HepG2 (cell line): ENCODE measurements around the gene ALCAM. TPM values are rescaled to one million over a fixed set of nuclear protein-coding genes. Genes with fewer than 3 reads are reported as not detected.

Source experiments
- ATAC-seq: fragments of 200-7000 bp; cut with Tn5 transposase; 3 replicates; pipeline ENCODE4 v1.9.1; 2020; ENCODE audit warnings: mild to moderate bottlenecking, moderate library complexity
- BruUV-seq: library from RNA; stranded (reverse); fragments of 400-500 nt; replicated peaks from 2 replicates; lab custom pipeline; 2021; lab: Mats Ljungman, UMichigan
- CTCF ChIA-PET: fragments of 300-600 bp; formaldehyde crosslinking; extraction: SDS; loops from one replicate; lab custom pipeline; 2021; ENCODE audit warnings: low total read pairs, inconsistent platforms, low intra/inter-chr PET ratio; lab: Yijun Ruan, JAX
- POLR2A ChIA-PET: fragments of 350-600 bp; sonication (Branson Sonifier 250); formaldehyde crosslinking; loops from one replicate; lab custom pipeline; 2020; ENCODE audit warnings: antibody characterized with exemption, inconsistent platforms; lab: Yijun Ruan, JAX
- DNase-seq: peaks from one replicate; pipeline ENCODE4 v3.0.0-alpha.2; 2015; ENCODE audit warnings: low spot score
- FAIRE-seq: peaks from 3 replicates; lab custom pipeline; 2011; peaks lifted over from hg19 to GRCh38; lab: Jason Lieb, UNC
- H2AFZ ChIP-seq: one replicate; pipeline ENCODE4 v1.6.1; 2011; ENCODE audit warnings: low read length, inconsistent platforms
- H3K27ac ChIP-seq: fragments of 300-600 bp; 3 replicates; pipeline ENCODE4 v1.8.0; 2011; ENCODE audit warnings: mixed run types, mild to moderate bottlenecking, mixed read lengths, low read length, inconsistent platforms; ENCODE audit not compliant: insufficient read depth; ENCODE audit errors: extremely low read length
- H3K27me3 ChIP-seq, 2 experiments: fragments of 200-600 bp in 1 of 2; 2 replicates in 1 of 2; 3 replicates in 1 of 2; pipeline versions ENCODE4 v1.6.0 to v1.8.0; 2011; ENCODE audit warnings: low read length in 2 of 2, mild to moderate bottlenecking in 2 of 2, moderate library complexity in 2 of 2, inconsistent platforms in 1 of 2; ENCODE audit not compliant: insufficient read depth in 2 of 2, control insufficient read depth in 1 of 2
- H3K36me3 ChIP-seq, 2 experiments: fragments of 200-600 bp in 1 of 2; replicated peaks in 1 of 2; 2 replicates in 1 of 2; 3 replicates in 1 of 2; pipeline versions ENCODE4 v1.5.1 to v1.8.0; 2011; ENCODE audit warnings: low read length in 2 of 2, inconsistent platforms in 1 of 2; ENCODE audit not compliant: insufficient read depth in 2 of 2, control insufficient read depth in 1 of 2
- H3K4me1 ChIP-seq: 2 replicates; pipeline ENCODE4 v1.5.1; 2012; ENCODE audit warnings: low read length, inconsistent platforms; ENCODE audit not compliant: insufficient read depth
- H3K4me2 ChIP-seq: 2 replicates; pipeline ENCODE4 v1.6.0; 2011; ENCODE audit warnings: low read depth, low read length, inconsistent platforms
- H3K4me3 ChIP-seq, 3 experiments: fragments of 200-600 bp in 1 of 3; sonication (generic), shearing (Covaris generic) in 1 of 3; replicated peaks in 1 of 3; 2 replicates each; pipeline ENCODE4 v1.5.1; 2011 to 2016; ENCODE audit warnings: low read length in 3 of 3, inconsistent platforms in 2 of 3, low read depth in 2 of 3, mild to moderate bottlenecking in 2 of 3, control low read depth in 1 of 3, mixed read lengths in 1 of 3; ENCODE audit not compliant: insufficient read depth in 1 of 3
- H3K79me2 ChIP-seq: one replicate; pipeline ENCODE4 v1.6.1; 2011; ENCODE audit warnings: low read length, inconsistent platforms; ENCODE audit not compliant: insufficient read depth
- H3K9ac ChIP-seq: 2 replicates; pipeline ENCODE4 v1.6.0; 2011; ENCODE audit warnings: mild to moderate bottlenecking, low read depth, low read length, inconsistent platforms; ENCODE audit not compliant: insufficient read depth
- H3K9me3 ChIP-seq: 2 replicates; pipeline ENCODE4 v1.5.1; 2012; ENCODE audit warnings: mild to moderate bottlenecking, low read length
- H4K20me1 ChIP-seq: 2 replicates; pipeline ENCODE4 v1.6.0; 2011; ENCODE audit warnings: inconsistent platforms, mild to moderate bottlenecking, low read length, moderate library complexity; ENCODE audit not compliant: insufficient read depth
- ESRRA ChIP-seq: sonication (generic); formaldehyde crosslinking; IDR thresholded peaks from 2 replicates; pipeline ENCODE4 v1.5.1; 2020; ENCODE audit warnings: mild to moderate bottlenecking, low read depth, missing genetic modification reagents
- GATAD1 ChIP-seq: IDR thresholded peaks from 2 replicates; pipeline ENCODE4 v1.6.1; 2016; ENCODE audit warnings: missing genetic modification reagents, missing compliant biosample characterization
- PHF5A ChIP-seq: IDR thresholded peaks from one replicate; pipeline ENCODE4 v1.6.1; 2018; ENCODE audit warnings: low read depth, missing genetic modification reagents; ENCODE audit not compliant: unreplicated experiment
- POGZ ChIP-seq: sonication (generic); formaldehyde crosslinking; IDR thresholded peaks from 2 replicates; pipeline ENCODE4 v1.4.0; 2020; ENCODE audit warnings: mild to moderate bottlenecking, missing genetic modification reagents
- RBAK ChIP-seq: sonication (generic); formaldehyde crosslinking; IDR thresholded peaks from 2 replicates; pipeline ENCODE4 v1.5.1; 2020; ENCODE audit warnings: mild to moderate bottlenecking, missing genetic modification reagents
- RFX3 ChIP-seq: IDR thresholded peaks from 2 replicates; pipeline ENCODE4 v1.6.1; 2016; ENCODE audit warnings: missing biosample characterization, missing genetic modification reagents
- SKI ChIP-seq: fragments of 450-650 bp; IDR thresholded peaks from one replicate; pipeline ENCODE4 v1.6.1; 2018; ENCODE audit warnings: mild to moderate bottlenecking; ENCODE audit not compliant: partially characterized antibody
- ZNF234 ChIP-seq: sonication (generic); formaldehyde crosslinking; conservative IDR thresholded peaks from 2 replicates; pipeline ENCODE4 v1.5.1; 2020; ENCODE audit warnings: mild to moderate bottlenecking, missing genetic modification reagents
- ZNF354B ChIP-seq: sonication (generic); formaldehyde crosslinking; IDR thresholded peaks from 2 replicates; pipeline ENCODE4 v1.8.0; 2022; ENCODE audit warnings: mild to moderate bottlenecking, missing genetic modification reagents
- ZNF772 ChIP-seq: sonication (generic); formaldehyde crosslinking; IDR thresholded peaks from 2 replicates; pipeline ENCODE4 v1.5.0; 2020; ENCODE audit warnings: mild to moderate bottlenecking, missing genetic modification reagents
- WGBS: methylation state at CpG from one replicate; pipeline ENCODE4 v1.1.6; 2017; ENCODE audit warnings: low lambda C conversion rate; 5-methylcytosine and 5-hydroxymethylcytosine counted together
- in situ Hi-C: cut with HindIII; loops from 2 replicates; pipeline ENCODE4 v1.10.0; 2017; ENCODE audit warnings: low pct_unique_long_range_greater_than_20kb; ENCODE audit not compliant: extremely low pct_ligation_motif_present
- intact Hi-C: fragments of 100-400 bp; cut with micrococcal nuclease; formaldehyde crosslinking; loops from one replicate; pipeline ENCODE4 v1.10.0; 2022; ENCODE audit not compliant: unreplicated experiment
- polyA plus RNA-seq, 8 experiments: library from polyadenylated mRNA; depleted of rRNA in 3 of 8; stranded (reverse) in 7 of 8; unstranded in 1 of 8; fragments of >200 nt; fragmentation: Illumina TruSeq in 4 of 8; extraction: Trizol in 4 of 8; gene quantifications; 2 replicates each; pipeline versions ENCODE4 v1.2.1 to v1.2.3, GENCODE V29; 2011 to 2016; ENCODE audit warnings: low read depth in 4 of 8, missing spikeins in 1 of 8, mixed read lengths in 1 of 8; ENCODE audit not compliant: insufficient read depth in 1 of 8
- total RNA-seq, 5 experiments: library from RNA; depleted of rRNA; stranded (reverse); fragments of >200 nt; fragmentation: Illumina TruSeq; extraction: Trizol; gene quantifications; 2 replicates each; pipeline ENCODE4 v1.2.3, GENCODE V29; 2016; ENCODE audit warnings: low read depth in 1 of 5
- TF ChIP-seq, protein P1 (sequence below): sonication (generic); formaldehyde crosslinking; IDR thresholded peaks from 2 replicates; pipeline ENCODE4 v1.5.0; 2020; ENCODE audit warnings: missing genetic modification reagents, mild to moderate bottlenecking, borderline replicate concordance

ALCAM gene
- total and polyA plus RNA-seq, 2 of the 13 experiments (the other 11 are each of a cell fraction or from before 2014, with no cell fraction given), result 26.0 to 33.1 TPM

GRCh38 chr3:105362021-105362665 lies 4.6 kb upstream of the ALCAM start:
- Histone ChIP-seq H3K9ac (no peak overlapping the region), H3K4me3 (no peak overlapping the region), H3K27me3 (no peaks in the 10 kb centered on the region; a peak in 1 of 5 replicates), H2AFZ (no peak overlapping the region), H3K27ac (no peak overlapping the region), H3K36me3 (no peaks in the 10 kb centered on the region), H3K79me2 (peaks cover 3% of the 10 kb centered on the region), H4K20me1 (no peaks in the 10 kb centered on the region), H3K4me1 (peaks cover 16% of the 10 kb centered on the region), H3K4me2 (no peak overlapping the region), H3K9me3 (no peaks in the 10 kb centered on the region)
- ATAC-seq (no peak), DNase-seq (no peak), FAIRE-seq (no peak)
- POLR2A ChIA-PET, result no interaction called here
- in situ Hi-C loops (loop anchor here (25.0 kb wide), 1 partner anchor 750 kb away; no protein-coding TSS in a partner anchor), intact Hi-C loops (loop anchor here (10.0 kb wide), 1 partner anchor 257 kb away; no protein-coding TSS in a partner anchor)
- CTCF ChIA-PET, result no interaction called here
- BruUV-seq, result no TSS peak
- no peak for TF ChIP-seq ZNF772 (CRISPR knock-in tag)
- TF ChIP-seq, protein P1, sequence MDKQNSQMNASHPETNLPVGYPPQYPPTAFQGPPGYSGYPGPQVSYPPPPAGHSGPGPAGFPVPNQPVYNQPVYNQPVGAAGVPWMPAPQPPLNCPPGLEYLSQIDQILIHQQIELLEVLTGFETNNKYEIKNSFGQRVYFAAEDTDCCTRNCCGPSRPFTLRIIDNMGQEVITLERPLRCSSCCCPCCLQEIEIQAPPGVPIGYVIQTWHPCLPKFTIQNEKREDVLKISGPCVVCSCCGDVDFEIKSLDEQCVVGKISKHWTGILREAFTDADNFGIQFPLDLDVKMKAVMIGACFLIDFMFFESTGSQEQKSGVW (CRISPR knock-in tag), result no peak
- 93% methylated on average over 1 of the region's 1 CpG for WGBS

GRCh38 chr3:105364128-105364527 lies 2.6 kb upstream of the ALCAM start:
- no peaks in the 10 kb centered on the region for H3K36me3 ChIP-seq
- BruUV-seq, result no TSS peak
- DNase-seq (no peak), FAIRE-seq (no peak), ATAC-seq (no peak)
- no peak overlapping the region for H3K4me2 ChIP-seq
- in situ Hi-C loops, result loop anchor here (25.0 kb wide), 1 partner anchor 752 kb away; no protein-coding TSS in a partner anchor
- H3K27me3 ChIP-seq, result no peaks in the 10 kb centered on the region; a peak in 1 of 5 replicates
- H3K79me2 ChIP-seq, result peaks cover 22% of the 10 kb centered on the region
- H3K27ac ChIP-seq, result no peak overlapping the region
- H2AFZ ChIP-seq, result no peak overlapping the region
- H4K20me1 ChIP-seq, result no peaks in the 10 kb centered on the region
- WGBS, result 73% methylated on average over 4 of the region's 4 CpGs
- peaks cover 16% of the 10 kb centered on the region for H3K4me1 ChIP-seq
- ChIA-PET POLR2A (no interaction called here), CTCF (no interaction called here)
- intact Hi-C loops, result loop anchor here (10.0 kb wide), 1 partner anchor 259 kb away; no protein-coding TSS in a partner anchor
- no peak overlapping the region for H3K4me3 ChIP-seq
- no peaks in the 10 kb centered on the region for H3K9me3 ChIP-seq
- no peak for TF ChIP-seq RBAK
- TF ChIP-seq SKI, result no peak
- no peak for TF ChIP-seq RFX3 (CRISPR knock-in tag)
- TF ChIP-seq GATAD1 (CRISPR knock-in tag), result no peak
- TF ChIP-seq ESRRA (CRISPR knock-in tag), result no peak
- no peak for TF ChIP-seq ZNF354B
- no peak for TF ChIP-seq ZNF234
- no peak for TF ChIP-seq PHF5A (CRISPR knock-in tag)
- no peak for TF ChIP-seq POGZ (CRISPR knock-in tag)
- H3K9ac ChIP-seq, result no peak overlapping the region
